HUES6 (cell line): ENCODE measurements around the gene SAT1.
"Not testable (repeated sequence)": the region's sequence is repeated elsewhere in the genome, so short reads cannot be mapped to it uniquely, and the experiment has no call there.

Source experiments
- H3K27ac ChIP-seq: 2 replicates; pipeline ENCODE4 v1.7.0; 2013; ENCODE audit warnings: low read depth, mild to moderate bottlenecking, low read length, inconsistent platforms
- H3K27me3 ChIP-seq: 2 replicates; pipeline ENCODE4 v1.6.1; 2013; ENCODE audit warnings: low read length; ENCODE audit not compliant: control insufficient read depth, insufficient read depth
- H3K36me3 ChIP-seq: 2 replicates; pipeline ENCODE4 v1.6.1; 2013; ENCODE audit warnings: low read length; ENCODE audit not compliant: control insufficient read depth, insufficient read depth
- H3K4me1 ChIP-seq: 2 replicates; pipeline ENCODE4 v1.6.1; 2013; ENCODE audit warnings: low read length; ENCODE audit not compliant: control insufficient read depth, insufficient read depth
- H3K4me3 ChIP-seq: 2 replicates; pipeline ENCODE4 v1.5.1; 2013; ENCODE audit warnings: low read depth, low read length
- H3K9ac ChIP-seq: one replicate; pipeline ENCODE4 v1.6.1; 2013; ENCODE audit warnings: mild to moderate bottlenecking, low read length
- H3K9me3 ChIP-seq: 2 replicates; pipeline ENCODE4 v1.6.1; 2013; ENCODE audit warnings: low read depth, low read length; ENCODE audit not compliant: control insufficient read depth, insufficient read depth

Gene SAT1

GRCh38 chrX:23754664-23755063 lies 28.3 kb upstream of the SAT1 start:
- no peaks in the 10 kb centered on the region for H3K9me3 ChIP-seq
- no peak overlapping the region for H3K9ac ChIP-seq
- no peak overlapping the region for H3K4me3 ChIP-seq
- no peaks in the 10 kb centered on the region for H3K36me3 ChIP-seq
- H3K27ac ChIP-seq: no peak overlapping the region
- no peaks in the 10 kb centered on the region for H3K27me3 ChIP-seq
- H3K4me1 ChIP-seq: no peaks in the 10 kb centered on the region

- Histone ChIP-seq H3K9ac (no peak overlapping the region), H3K4me1 (no peaks in the 10 kb centered on the region), H3K27ac (no peak overlapping the region), H3K27me3 (no peaks in the 10 kb centered on the region), H3K9me3 (no peaks in the 10 kb centered on the region), H3K36me3 (no peaks in the 10 kb centered on the region), H3K4me3 (no peak overlapping the region)
These were observed 26.8 kb upstream of the SAT1 start for GRCh38 chrX:23756165-23756564.

GRCh38 chrX:23759821-23760220 lies 23.2 kb upstream of the SAT1 start:
- peaks cover 3% of the 10 kb centered on the region; the same call in 1 of the 2 replicates for H3K4me1 ChIP-seq
- no peaks in the 10 kb centered on the region for H3K9me3 ChIP-seq
- no peak overlapping the region for H3K9ac ChIP-seq
- no peaks in the 10 kb centered on the region for H3K36me3 ChIP-seq
- no peak overlapping the region for H3K27ac ChIP-seq
- no peak overlapping the region for H3K4me3 ChIP-seq
- no peaks in the 10 kb centered on the region for H3K27me3 ChIP-seq

- H3K27me3 ChIP-seq: no peaks in the 10 kb centered on the region
- peaks cover 4% of the 10 kb centered on the region; the same call in 1 of the 2 replicates for H3K4me1 ChIP-seq
- peaks cover 8% of the 10 kb centered on the region; the same call in 1 of the 2 replicates for H3K9me3 ChIP-seq
- no peaks in the 10 kb centered on the region for H3K36me3 ChIP-seq
- H3K4me3 ChIP-seq: no peak overlapping the region
- no peak overlapping the region for H3K27ac ChIP-seq
- no peak overlapping the region for H3K9ac ChIP-seq
These were observed 18.6 kb upstream of the SAT1 start for GRCh38 chrX:23764188-23764984.

- no peaks in the 10 kb centered on the region for H3K36me3 ChIP-seq
- H3K27me3 ChIP-seq: no peaks in the 10 kb centered on the region; the same call in 1 of the 2 replicates
- peaks cover 8% of the 10 kb centered on the region; the same call in 1 of the 2 replicates for H3K9me3 ChIP-seq
- H3K9ac ChIP-seq: no peak overlapping the region
- H3K4me1 ChIP-seq: peaks cover 4% of the 10 kb centered on the region; the same call in 1 of the 2 replicates
- no peak overlapping the region for H3K4me3 ChIP-seq
- no peak overlapping the region for H3K27ac ChIP-seq
These were observed 17.5 kb upstream of the SAT1 start for GRCh38 chrX:23765449-23765848.

- no peak overlapping the region for H3K4me3 ChIP-seq
- H3K27me3 ChIP-seq: no peaks in the 10 kb centered on the region; the same call in 1 of the 2 replicates
- peaks cover 4% of the 10 kb centered on the region; the same call in 1 of the 2 replicates for H3K4me1 ChIP-seq
- H3K36me3 ChIP-seq: no peaks in the 10 kb centered on the region
- H3K27ac ChIP-seq: no peak overlapping the region
- no peak overlapping the region for H3K9ac ChIP-seq
- H3K9me3 ChIP-seq: peaks cover 8% of the 10 kb centered on the region; the same call in 1 of the 2 replicates
These were observed 17.1 kb upstream of the SAT1 start for GRCh38 chrX:23765868-23766267.

GRCh38 chrX:23766650-23767551 lies 16.1 kb upstream of the SAT1 start:
- Histone ChIP-seq H3K36me3 (no peaks in the 10 kb centered on the region), H3K27me3 (no peaks in the 10 kb centered on the region; the same call in 1 of the 2 replicates), H3K4me1 (peaks cover 4% of the 10 kb centered on the region; the same call in 1 of the 2 replicates), H3K9ac (no peak overlapping the region), H3K4me3 (no peak overlapping the region), H3K27ac (no peak overlapping the region), H3K9me3 (peaks cover 8% of the 10 kb centered on the region; the same call in 1 of the 2 replicates)

GRCh38 chrX:23770142-23770541 lies 12.8 kb upstream of the SAT1 start:
- Histone ChIP-seq H3K36me3 (no peaks in the 10 kb centered on the region), H3K9ac (no peak overlapping the region), H3K4me1 (no peaks in the 10 kb centered on the region), H3K27ac (no peak overlapping the region), H3K27me3 (no peaks in the 10 kb centered on the region; the same call in 1 of the 2 replicates), H3K4me3 (no peak overlapping the region), H3K9me3 (peaks cover 8% of the 10 kb centered on the region; the same call in 1 of the 2 replicates)

- not testable (repeated sequence) for H3K27me3 ChIP-seq, H3K9me3 ChIP-seq, H3K27ac ChIP-seq, H3K9ac ChIP-seq, H3K36me3 ChIP-seq, H3K4me3 ChIP-seq, H3K4me1 ChIP-seq
These were observed 11.9 kb upstream of the SAT1 start for GRCh38 chrX:23771086-23771485.

- no peaks in the 10 kb centered on the region for H3K4me1 ChIP-seq
- no peak overlapping the region for H3K9ac ChIP-seq
- H3K4me3 ChIP-seq: no peak overlapping the region
- H3K27me3 ChIP-seq: no peaks in the 10 kb centered on the region; the same call in 1 of the 2 replicates
- H3K36me3 ChIP-seq: no peaks in the 10 kb centered on the region
- no peak overlapping the region for H3K27ac ChIP-seq
- no peaks in the 10 kb centered on the region for H3K9me3 ChIP-seq
These were observed 9.3 kb upstream of the SAT1 start for GRCh38 chrX:23773601-23774175.
